DMS79 treated with DMSO at 0.1 percent for 48 hours (cell line): ENCODE results near the gene DGCR2.
"Not testable (repeated sequence)": the region's sequence is repeated elsewhere in the genome, so short reads cannot be mapped to it uniquely, and the experiment has no call there.

Source experiments
- DNase-seq: peaks from one replicate; lab custom pipeline; 2025; lab: John Stamatoyannopoulos, UW

The DGCR2 gene

GRCh38 chr22:19059481-19060278, 62.5 kb downstream of the DGCR2 start:
- DNase-seq: no peak

- no peak for DNase-seq
These were observed 63.3 kb downstream of the DGCR2 start for GRCh38 chr22:19058713-19059451.

- no peak for DNase-seq
These were observed 64.2 kb downstream of the DGCR2 start for GRCh38 chr22:19057999-19058491.

- DNase-seq: no peak
These were observed 64.7 kb downstream of the DGCR2 start for GRCh38 chr22:19057539-19057938.

GRCh38 chr22:19056951-19057401, 65.2 kb downstream of the DGCR2 start:
- no peak for DNase-seq

GRCh38 chr22:19055801-19056200, 66.4 kb downstream of the DGCR2 start:
- DNase-seq: no peak

- DNase-seq: no peak
These were observed 69.2 kb downstream of the DGCR2 start for GRCh38 chr22:19052941-19053541.

- DNase-seq: peak; percentile 42
These were observed 70.7 kb downstream of the DGCR2 start for GRCh38 chr22:19051381-19052072.

- not testable (repeated sequence) for DNase-seq
These were observed 71.4 kb downstream of the DGCR2 start for GRCh38 chr22:19050847-19051246.

GRCh38 chr22:19050117-19050516, 72.1 kb downstream of the DGCR2 start:
- DNase-seq: no peak

GRCh38 chr22:19048531-19048930, 73.7 kb downstream of the DGCR2 start:
- no peak for DNase-seq

GRCh38 chr22:19047993-19048392, 74.2 kb downstream of the DGCR2 start:
- no peak for DNase-seq

GRCh38 chr22:19046719-19047609, 75.2 kb downstream of the DGCR2 start:
- DNase-seq: no peak

GRCh38 chr22:19046287-19046686, 75.9 kb downstream of the DGCR2 start:
- no peak for DNase-seq

- DNase-seq: no peak
These were observed 77.1 kb downstream of the DGCR2 start for GRCh38 chr22:19045094-19045493.

GRCh38 chr22:19044381-19044780, 77.8 kb downstream of the DGCR2 start:
- no peak for DNase-seq

- DNase-seq: no peak
These were observed 78.8 kb downstream of the DGCR2 start for GRCh38 chr22:19043121-19044085.

GRCh38 chr22:19042285-19043120, 79.7 kb downstream of the DGCR2 start:
- no peak for DNase-seq

- no peak for DNase-seq
These were observed 80.5 kb downstream of the DGCR2 start for GRCh38 chr22:19041704-19042074.
